GM19463 (cell line): Measurements from ENCODE around the gene ERAP2.

Experiments
- ATAC-seq: cut with Tn5 transposase; IDR thresholded peaks from one replicate; pipeline ENCODE4 v1.9.1; 2021; ENCODE audit warnings: mild to moderate bottlenecking, moderate library complexity; ENCODE audit not compliant: unreplicated experiment

The ERAP2 gene

GRCh38 chr5:96896276-96896675 lies 20.0 kb downstream of the ERAP2 start:
- ATAC-seq: peak; percentile 62

- ATAC-seq: peak; percentile 90
Observed at GRCh38 chr5:96896806-96897205, 20.5 kb downstream of the ERAP2 start.

GRCh38 chr5:96901384-96901783 lies 25.1 kb downstream of the ERAP2 start:
- no peak for ATAC-seq

GRCh38 chr5:96901841-96902240 lies 25.5 kb downstream of the ERAP2 start:
- no peak for ATAC-seq

- no peak for ATAC-seq
Observed at GRCh38 chr5:96902876-96903275, 26.6 kb downstream of the ERAP2 start.

- ATAC-seq: no peak
Observed at GRCh38 chr5:96903300-96903699, 27.0 kb downstream of the ERAP2 start.

- no peak for ATAC-seq
Observed at GRCh38 chr5:96904054-96904931, 28.0 kb downstream of the ERAP2 start.

- ATAC-seq: no peak
Observed at GRCh38 chr5:96905864-96906263, 29.6 kb downstream of the ERAP2 start.

GRCh38 chr5:96909003-96909402 lies 32.7 kb downstream of the ERAP2 start:
- no peak for ATAC-seq

- ATAC-seq: no peak
Observed at GRCh38 chr5:96909435-96909834, 33.1 kb downstream of the ERAP2 start.

GRCh38 chr5:96911139-96911538 lies 34.8 kb downstream of the ERAP2 start:
- no peak for ATAC-seq

- no peak for ATAC-seq
Observed at GRCh38 chr5:96913233-96913632, 36.9 kb downstream of the ERAP2 start.

- peak; percentile 76 for ATAC-seq
Observed at GRCh38 chr5:96919754-96920197, 43.5 kb downstream of the ERAP2 start.

GRCh38 chr5:96920744-96921355 lies 44.5 kb downstream of the ERAP2 start:
- no peak for ATAC-seq

- no peak for ATAC-seq
Observed at GRCh38 chr5:96922499-96923244, 46.4 kb downstream of the ERAP2 start.

- ATAC-seq: no peak
Observed at GRCh38 chr5:96924016-96924443, 47.7 kb downstream of the ERAP2 start.

- ATAC-seq: no peak
Observed at GRCh38 chr5:96926276-96926675, 50.0 kb downstream of the ERAP2 start.

GRCh38 chr5:96927008-96927407 lies 50.7 kb downstream of the ERAP2 start:
- ATAC-seq: no peak

GRCh38 chr5:96928931-96929708 lies 52.8 kb downstream of the ERAP2 start:
- no peak for ATAC-seq

- ATAC-seq: no peak
Observed at GRCh38 chr5:96930058-96930457, 53.8 kb downstream of the ERAP2 start.

GRCh38 chr5:96930589-96930988 lies 54.3 kb downstream of the ERAP2 start:
- no peak for ATAC-seq
